NB4 (cell line): Measurements from ENCODE around the gene ATP11A.

ENCODE experiments used
- DNase-seq: peaks from one replicate; pipeline ENCODE4 v3.0.0; 2010; ENCODE audit warnings: low read depth
- H3K4me3 ChIP-seq: one replicate; pipeline ENCODE4 v1.5.1; 2011; ENCODE audit warnings: mild to moderate bottlenecking, low read depth, low read length, moderate library complexity
- CTCF ChIP-seq: IDR thresholded peaks from one replicate; pipeline ENCODE4 v1.5.1; 2012; ENCODE audit warnings: low read depth, low read length
- MAX ChIP-seq: IDR thresholded peaks from 2 replicates; pipeline ENCODE4 v1.6.1; 2011; ENCODE audit warnings: low read depth, low read length
- MYC ChIP-seq: IDR thresholded peaks from 2 replicates; pipeline ENCODE4 v1.6.1; 2011; ENCODE audit warnings: low read depth, low read length
- POLR2A ChIP-seq: IDR thresholded peaks from 2 replicates; pipeline ENCODE4 v1.6.1; 2011; ENCODE audit warnings: mild to moderate bottlenecking; ENCODE audit not compliant: insufficient read length; ENCODE audit errors: extremely low read depth

The ATP11A gene

DNA sequence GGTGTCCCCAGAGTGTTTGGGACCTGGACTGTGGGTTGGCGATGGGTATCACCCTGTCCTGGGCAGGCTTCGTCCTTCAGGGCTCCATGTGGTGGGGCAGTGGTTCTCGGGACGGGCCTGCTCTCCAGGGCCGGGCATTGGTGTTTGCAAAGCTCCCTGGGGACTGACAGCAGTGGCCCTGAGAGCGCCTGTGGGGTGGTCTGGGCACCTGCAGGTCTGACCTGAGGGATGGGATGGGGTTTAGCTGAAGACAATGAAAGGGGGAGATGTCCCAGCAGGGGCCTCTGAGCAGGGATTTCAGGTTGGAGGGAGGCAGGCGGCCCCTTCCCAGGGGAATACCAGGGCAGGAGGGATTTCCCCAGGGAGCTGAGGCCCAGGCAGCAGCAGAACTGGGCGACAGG, 210.9 kb downstream of the ATP11A start:
- no peak for DNase-seq
- TF ChIP-seq MYC: no peak
- TF ChIP-seq CTCF: no peak
- no peak for TF ChIP-seq MAX
- TF ChIP-seq POLR2A: no peak
- no peak overlapping the region for H3K4me3 ChIP-seq

DNA sequence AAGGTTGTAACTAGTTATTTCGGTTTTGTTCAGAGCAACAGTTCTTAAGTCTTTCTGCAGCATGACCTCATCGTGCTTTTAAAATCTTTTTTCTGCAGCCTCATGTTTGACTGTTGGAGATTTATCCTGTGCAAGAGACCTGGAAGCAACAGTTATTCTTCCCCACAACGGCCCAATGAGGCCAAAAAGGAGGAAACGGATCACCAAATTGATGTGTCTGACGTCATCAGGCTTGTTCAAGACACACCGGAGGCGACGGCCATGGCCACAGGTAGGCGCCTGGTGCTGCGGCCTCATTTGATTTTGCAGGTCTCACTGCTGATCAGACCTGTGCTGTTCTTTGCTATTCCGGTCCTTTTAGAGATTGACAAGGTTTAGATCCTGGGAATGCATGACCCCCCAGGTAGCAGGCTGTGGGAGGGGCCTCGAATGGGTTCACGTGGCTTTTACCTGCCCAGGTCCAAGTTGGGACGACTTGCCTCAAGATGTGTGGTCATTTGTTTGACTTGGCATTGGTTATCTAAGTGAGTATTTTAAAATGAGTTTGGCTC, 212.3 kb downstream of the ATP11A start:
- no peak for DNase-seq

DNA sequence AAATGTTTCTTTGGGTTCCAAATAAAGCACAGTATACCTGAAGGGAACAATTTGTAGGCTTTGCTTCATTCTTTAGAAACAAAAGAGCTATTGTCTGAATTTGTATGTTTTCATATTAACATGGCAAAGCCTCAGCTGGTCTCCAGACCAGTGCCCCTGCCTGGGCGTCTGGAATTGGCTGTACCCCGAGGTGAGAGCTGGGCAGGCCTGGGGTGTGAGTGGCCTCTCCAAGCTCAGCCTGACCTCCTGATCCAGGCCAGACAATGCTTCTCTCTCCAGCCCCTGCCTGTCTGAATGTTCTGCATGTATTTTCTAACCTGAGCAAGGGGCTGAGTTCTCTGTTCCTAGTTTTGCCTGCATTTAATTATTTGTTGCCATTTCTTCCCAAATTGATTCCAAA, 212.8 kb downstream of the ATP11A start:
- no peak overlapping the region for H3K4me3 ChIP-seq

More for the DNA sequence above, 212.3 kb downstream of the ATP11A start:
- no peak overlapping the region for H3K4me3 ChIP-seq
- no peak for TF ChIP-seq MYC
- TF ChIP-seq MAX: no peak
- TF ChIP-seq CTCF: no peak
- TF ChIP-seq POLR2A: no peak

GRCh38 chr13:112903071-112903577, 213.3 kb downstream of the ATP11A start:
- TF ChIP-seq POLR2A (no peak), MAX (no peak), CTCF (no peak), MYC (no peak)
- H3K4me3 ChIP-seq: no peak overlapping the region
- no peak for DNase-seq

More for the DNA sequence above, 212.8 kb downstream of the ATP11A start:
- no peak for TF ChIP-seq POLR2A
- no peak for TF ChIP-seq MAX
- no peak for TF ChIP-seq MYC
- no peak for TF ChIP-seq CTCF
- DNase-seq: no peak

GRCh38 chr13:112903606-112904195, 213.9 kb downstream of the ATP11A start:
- H3K4me3 ChIP-seq: no peak overlapping the region
- DNase-seq: no peak

More at GRCh38 chr13:112903606-112904195, 213.9 kb downstream of the ATP11A start:
- TF ChIP-seq MYC: no peak
- no peak for TF ChIP-seq MAX
- TF ChIP-seq CTCF: no peak
- no peak for TF ChIP-seq POLR2A
